ENCODE data around the gene SLC27A6.
"Not testable (repeated sequence)": the region's sequence is repeated elsewhere in the genome, so short reads cannot be mapped to it uniquely, and the experiment has no call there.

GRCh38 chr5:128951301-128951700, 14.0 kb upstream of the SLC27A6 start:
- not testable (repeated sequence) for TF ChIP-seq CTCF (IDR thresholded peaks at IDR 0.05); ZFX (IDR thresholded peaks at IDR 0.05; ENCODE audit: borderline replicate concordance)

All from 22Rv1 (cell line).